WERI-Rb-1 (cell line): ENCODE results near the gene DIPK2B.

ENCODE experiments used
- DNase-seq: peaks from one replicate; pipeline ENCODE4 v3.0.0-alpha.2; 2020
- H3K27ac ChIP-seq: fragments of 250-450 bp; sonication (Bioruptor Pico); 2 replicates; pipeline ENCODE4 v1.5.1; 2020; ENCODE audit warnings: mild to moderate bottlenecking, moderate library complexity
- H3K27me3 ChIP-seq: fragments of 250-450 bp; sonication (Bioruptor Pico); 2 replicates; pipeline ENCODE4 v1.5.1; 2021; ENCODE audit warnings: mild to moderate bottlenecking, low read depth, moderate library complexity; ENCODE audit not compliant: insufficient read depth, severe bottlenecking
- H3K36me3 ChIP-seq: fragments of 250-450 bp; sonication (Bioruptor Pico); 2 replicates; pipeline ENCODE4 v1.5.1; 2020; ENCODE audit warnings: mild to moderate bottlenecking, moderate library complexity
- H3K4me3 ChIP-seq: 2 replicates; pipeline ENCODE4 v1.5.1; 2011; ENCODE audit warnings: low read depth, mild to moderate bottlenecking, control low read depth, low read length
- H3K9me3 ChIP-seq: fragments of 250-450 bp; sonication (Bioruptor Pico); 2 replicates; pipeline ENCODE4 v1.5.1; 2021; ENCODE audit warnings: mild to moderate bottlenecking, moderate library complexity; ENCODE audit not compliant: severe bottlenecking
- TF ChIP-seq, protein P1 (sequence below): IDR thresholded peaks from 2 replicates; pipeline ENCODE4 v1.5.1; 2011; ENCODE audit warnings: low read depth, mild to moderate bottlenecking, control low read depth, inconsistent platforms, low read length

DIPK2B gene

DNA sequence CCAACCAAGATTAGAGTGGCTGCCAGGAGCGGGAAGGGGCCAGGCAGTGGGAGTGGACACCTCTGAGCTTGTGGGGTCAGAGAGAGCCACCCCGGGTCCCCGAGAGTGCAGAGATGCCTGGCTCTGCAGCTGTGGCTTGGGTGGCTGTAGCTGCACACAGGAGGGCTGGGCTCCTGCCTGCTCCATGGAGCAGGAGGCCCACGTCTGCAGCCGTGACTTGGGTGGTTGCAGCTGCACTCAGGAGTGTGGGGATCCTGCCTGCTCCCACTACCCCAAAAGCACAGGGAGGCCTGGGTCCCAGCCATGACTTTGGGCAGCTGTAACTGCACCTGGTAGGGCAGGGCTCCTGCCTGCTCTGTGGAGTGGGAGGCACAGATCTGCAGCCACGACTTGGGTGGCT is 28.7 kb upstream of the DIPK2B start:
- peaks cover 6% of the 10 kb centered on the region for H3K27me3 ChIP-seq
- no peak for DNase-seq
- TF ChIP-seq, protein P1, sequence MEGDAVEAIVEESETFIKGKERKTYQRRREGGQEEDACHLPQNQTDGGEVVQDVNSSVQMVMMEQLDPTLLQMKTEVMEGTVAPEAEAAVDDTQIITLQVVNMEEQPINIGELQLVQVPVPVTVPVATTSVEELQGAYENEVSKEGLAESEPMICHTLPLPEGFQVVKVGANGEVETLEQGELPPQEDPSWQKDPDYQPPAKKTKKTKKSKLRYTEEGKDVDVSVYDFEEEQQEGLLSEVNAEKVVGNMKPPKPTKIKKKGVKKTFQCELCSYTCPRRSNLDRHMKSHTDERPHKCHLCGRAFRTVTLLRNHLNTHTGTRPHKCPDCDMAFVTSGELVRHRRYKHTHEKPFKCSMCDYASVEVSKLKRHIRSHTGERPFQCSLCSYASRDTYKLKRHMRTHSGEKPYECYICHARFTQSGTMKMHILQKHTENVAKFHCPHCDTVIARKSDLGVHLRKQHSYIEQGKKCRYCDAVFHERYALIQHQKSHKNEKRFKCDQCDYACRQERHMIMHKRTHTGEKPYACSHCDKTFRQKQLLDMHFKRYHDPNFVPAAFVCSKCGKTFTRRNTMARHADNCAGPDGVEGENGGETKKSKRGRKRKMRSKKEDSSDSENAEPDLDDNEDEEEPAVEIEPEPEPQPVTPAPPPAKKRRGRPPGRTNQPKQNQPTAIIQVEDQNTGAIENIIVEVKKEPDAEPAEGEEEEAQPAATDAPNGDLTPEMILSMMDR: no peak
- no peaks in the 10 kb centered on the region for H3K9me3 ChIP-seq
- H3K27ac ChIP-seq: no peak overlapping the region
- H3K4me3 ChIP-seq: no peak overlapping the region
- H3K36me3 ChIP-seq: no peaks in the 10 kb centered on the region

DNA sequence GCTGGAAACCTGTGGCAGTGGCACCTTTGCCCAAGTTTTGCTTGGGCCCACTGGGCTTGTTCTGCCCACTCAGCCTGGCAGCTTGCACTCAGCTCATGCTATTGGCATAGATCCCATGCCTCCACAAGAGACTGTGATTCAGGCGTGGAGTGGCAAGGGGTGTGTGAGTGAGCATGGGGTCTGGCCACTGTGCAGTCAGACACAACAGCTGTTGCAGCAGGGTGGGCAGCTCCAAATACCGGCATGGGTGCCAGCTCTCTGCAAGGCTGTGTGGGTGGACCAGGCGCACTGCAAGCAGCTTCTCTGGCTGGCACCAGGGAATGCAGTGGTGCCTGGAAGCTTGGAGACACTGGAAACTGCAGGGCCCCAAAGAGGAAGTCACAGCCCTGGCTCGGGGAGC is 27.4 kb upstream of the DIPK2B start:
- TF ChIP-seq, protein P1: no peak
- H3K9me3 ChIP-seq: no peaks in the 10 kb centered on the region
- no peaks in the 10 kb centered on the region for H3K36me3 ChIP-seq
- no peak overlapping the region for H3K4me3 ChIP-seq
- peaks cover 6% of the 10 kb centered on the region for H3K27me3 ChIP-seq
- DNase-seq: no peak
- H3K27ac ChIP-seq: no peak overlapping the region

DNA sequence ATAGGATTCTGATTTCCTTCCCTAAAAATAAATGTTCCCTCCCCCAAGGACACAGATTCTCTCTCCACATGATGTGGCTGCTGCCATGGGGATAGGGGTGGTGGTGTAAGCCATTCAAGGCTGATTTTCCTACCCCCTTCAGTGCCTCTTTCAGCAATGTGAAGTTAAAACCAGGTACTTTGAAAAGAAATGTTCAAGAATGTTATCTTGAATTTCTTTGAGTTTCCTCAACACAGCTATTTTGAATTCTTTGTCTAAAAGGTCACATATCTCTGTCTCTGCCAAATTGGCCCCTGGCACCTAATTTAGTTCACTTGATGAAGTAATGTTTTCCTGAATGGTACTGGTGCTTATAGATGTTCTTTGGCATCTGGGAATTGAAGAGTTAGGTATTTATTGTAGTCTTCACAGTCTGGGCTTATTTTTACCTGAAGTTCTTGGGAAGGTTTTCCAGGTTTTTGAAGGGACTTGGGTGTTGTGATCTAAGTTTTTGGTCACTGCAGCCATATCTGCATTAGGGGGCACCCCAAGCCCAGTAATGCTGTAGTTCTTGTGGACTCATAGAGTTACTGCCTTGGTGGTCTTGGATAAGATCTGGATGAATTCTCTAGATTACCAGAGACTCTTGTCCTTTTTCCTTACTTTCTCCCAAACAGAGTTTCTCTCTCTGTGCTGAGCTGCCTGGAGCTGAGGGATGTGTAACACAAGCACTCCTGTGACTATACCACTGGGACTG is 7.6 kb upstream of the DIPK2B start:
- peaks cover 2% of the 10 kb centered on the region for H3K9me3 ChIP-seq
- TF ChIP-seq, protein P1: no peak
- H3K4me3 ChIP-seq: no peak overlapping the region
- no peaks in the 10 kb centered on the region for H3K36me3 ChIP-seq
- H3K27ac ChIP-seq: no peak overlapping the region
- no peak for DNase-seq
- H3K27me3 ChIP-seq: peaks cover 3% of the 10 kb centered on the region

DNA sequence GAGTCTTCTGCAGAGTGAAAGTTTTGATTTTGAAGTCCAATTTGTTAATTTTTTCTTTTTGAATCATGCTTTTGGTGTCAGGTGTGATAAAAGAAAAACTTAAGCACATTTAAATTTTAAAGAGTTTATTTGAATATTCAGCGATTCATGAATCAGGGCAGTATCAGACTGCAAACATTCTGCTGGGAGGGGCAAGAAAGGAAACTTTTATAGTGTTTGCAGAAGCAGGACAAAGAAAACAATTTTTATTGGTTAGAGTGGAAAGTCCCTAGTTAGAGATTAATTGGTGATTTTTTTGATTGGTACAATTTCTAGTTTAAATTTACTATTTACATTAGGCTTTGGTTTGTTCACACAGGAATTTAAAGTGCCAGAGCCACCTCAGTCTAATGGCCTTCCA is 1.5 kb upstream of the DIPK2B start:
- Histone ChIP-seq H3K9me3 (peaks cover 2% of the 10 kb centered on the region), H3K27ac (no peak overlapping the region), H3K27me3 (peaks cover 15% of the 10 kb centered on the region), H3K36me3 (no peaks in the 10 kb centered on the region), H3K4me3 (no peak overlapping the region)
- no peak for DNase-seq
- TF ChIP-seq, protein P1: no peak

DNA sequence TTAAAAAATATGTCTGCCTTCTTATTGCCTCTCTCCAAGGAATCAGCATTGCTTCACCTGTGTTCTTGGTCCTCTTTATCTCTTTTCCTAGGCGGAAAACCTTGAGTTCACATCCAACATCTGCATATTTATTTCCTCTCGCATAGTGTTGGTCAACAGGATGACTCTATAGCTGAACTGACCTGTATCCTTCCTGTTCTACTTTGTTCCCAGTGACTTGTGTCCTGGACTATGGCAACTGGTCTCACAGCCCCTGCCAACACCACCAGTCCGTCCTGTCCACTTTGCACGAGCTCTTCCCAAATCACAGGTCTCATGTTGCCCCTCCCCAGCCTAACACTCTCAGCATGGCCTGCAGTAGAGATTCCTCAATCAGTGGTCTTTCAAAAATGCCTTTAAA is 2.0 kb downstream of the DIPK2B start:
- peaks cover 15% of the 10 kb centered on the region for H3K27me3 ChIP-seq
- DNase-seq: no peak
- H3K4me3 ChIP-seq: no peak overlapping the region
- no peaks in the 10 kb centered on the region for H3K36me3 ChIP-seq
- H3K27ac ChIP-seq: no peak overlapping the region
- no peaks in the 10 kb centered on the region for H3K9me3 ChIP-seq
- TF ChIP-seq, protein P1: no peak

DNA sequence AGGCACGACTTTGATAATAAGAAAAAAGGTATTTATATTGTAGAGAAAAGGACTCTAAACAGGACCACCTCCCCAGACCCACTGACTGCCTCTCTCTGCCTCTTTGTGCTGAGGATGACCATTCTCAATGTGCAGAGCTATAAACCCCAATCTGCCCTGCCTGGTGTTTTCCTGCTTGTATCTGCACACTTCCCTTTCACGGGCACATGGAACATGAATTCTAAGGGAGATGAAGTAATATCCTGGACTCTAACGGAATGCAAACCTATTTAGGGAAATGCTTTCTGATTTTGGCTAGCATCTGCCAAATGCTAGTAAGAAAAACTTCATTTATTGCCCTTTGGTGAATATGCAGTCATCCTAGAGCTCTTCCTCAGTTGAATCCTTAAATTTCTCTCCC is 2.4 kb downstream of the DIPK2B start:
- H3K27ac ChIP-seq: no peak overlapping the region
- TF ChIP-seq, protein P1: no peak
- H3K4me3 ChIP-seq: no peak overlapping the region
- H3K36me3 ChIP-seq: no peaks in the 10 kb centered on the region
- DNase-seq: no peak
- peaks cover 15% of the 10 kb centered on the region for H3K27me3 ChIP-seq
- no peaks in the 10 kb centered on the region for H3K9me3 ChIP-seq
